ENCODE results near the gene ECT2L.
A peak's percentile ranks its signal among the peaks of the same experiment; 100 is the strongest.
"Not testable (repeated sequence)": the region's sequence is repeated elsewhere in the genome, so short reads cannot be mapped to it uniquely, and the experiment has no call there.

ECT2L gene

DNA sequence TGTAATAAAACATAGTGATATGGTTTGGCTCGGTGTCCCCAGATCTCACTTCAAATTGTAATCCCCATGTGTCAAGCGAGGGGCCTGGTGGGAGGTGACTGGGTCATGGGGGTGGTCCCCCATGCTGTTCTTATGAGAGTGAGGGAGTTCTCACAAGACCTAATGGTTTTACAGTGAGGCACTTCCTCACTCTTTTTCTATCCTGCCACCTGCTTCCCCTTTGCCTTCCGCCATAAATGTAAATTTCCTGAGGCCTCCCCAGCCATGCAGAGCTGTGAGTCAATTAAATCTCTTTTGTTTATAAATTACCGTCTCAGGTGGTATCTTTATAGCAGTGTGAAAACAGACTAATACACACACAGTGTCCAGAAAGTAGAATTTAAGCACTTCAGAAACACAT, 113.6 kb downstream of the ECT2L start:
- no peak overlapping the region for H3K4me3 ChIP-seq (ENCODE audit: low read length)
- DNase-seq (ENCODE audit: low read depth, low spot score): no peak

DNA sequence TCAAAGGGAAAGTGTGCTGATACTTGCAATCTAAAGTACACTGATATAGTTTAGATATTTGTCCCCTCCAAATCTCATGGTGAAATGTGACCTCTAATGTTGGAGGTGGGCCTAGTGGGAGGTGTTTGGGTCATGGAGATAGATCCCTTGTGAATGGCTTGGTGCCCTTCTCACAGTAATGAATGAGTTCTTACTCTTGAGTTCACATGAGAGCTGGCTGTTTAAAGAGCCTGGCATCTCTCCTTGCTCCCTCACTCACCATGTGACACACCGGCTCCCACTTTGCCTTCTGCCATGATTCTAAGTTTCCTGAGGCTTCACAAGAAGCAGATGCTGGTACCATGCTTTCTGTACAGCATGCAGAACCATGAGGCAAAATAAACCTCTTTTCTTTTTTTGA, 114.1 kb downstream of the ECT2L start:
- H3K4me3 ChIP-seq (ENCODE audit: low read length): no peak overlapping the region
- DNase-seq (ENCODE audit: low read depth, low spot score): no peak

GRCh38 chr6:138912308-138912707, 116.4 kb downstream of the ECT2L start:
- no peak for DNase-seq (ENCODE audit: low read depth, low spot score)
- H3K4me3 ChIP-seq (ENCODE audit: low read length): no peak overlapping the region

DNA sequence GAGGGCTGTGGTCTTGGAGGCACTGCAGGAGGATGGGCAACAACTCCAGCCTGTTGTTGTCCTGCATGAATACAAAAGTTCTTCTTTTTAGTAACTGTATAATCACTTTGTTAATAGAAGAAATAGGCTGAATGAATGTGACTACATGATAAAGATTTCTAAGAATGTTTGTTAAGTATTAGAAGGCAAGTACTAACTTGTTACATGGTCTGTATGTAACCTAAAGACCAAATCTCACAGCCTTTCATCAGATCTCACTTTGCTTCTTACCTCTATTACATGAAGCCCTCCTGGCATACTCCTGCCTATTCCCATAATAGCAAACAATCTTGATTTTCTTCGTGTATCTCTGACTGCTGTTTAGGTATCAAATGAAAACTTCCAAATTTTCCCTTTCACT, 118.8 kb downstream of the ECT2L start:
- H3K4me3 ChIP-seq (ENCODE audit: low read length): no peak overlapping the region
- no peak for DNase-seq (ENCODE audit: low read depth, low spot score)

DNA sequence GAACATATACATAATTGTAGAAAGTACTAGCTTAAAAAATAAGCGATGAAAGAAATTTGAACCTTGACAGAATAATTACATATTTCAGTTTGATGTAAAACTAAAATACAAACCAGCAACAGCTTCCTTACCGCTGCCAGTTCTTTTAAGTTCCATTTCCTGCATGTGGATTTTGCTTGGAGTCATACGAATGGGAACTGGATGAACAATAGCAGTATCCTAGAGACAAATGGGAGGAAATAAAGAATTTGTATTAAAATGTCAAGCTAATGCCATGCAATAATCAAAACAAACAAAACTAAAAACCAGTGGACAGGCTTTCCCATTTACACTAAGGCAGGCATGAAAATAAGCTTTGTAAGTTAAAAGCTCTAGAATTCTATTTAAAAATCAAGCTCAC, 125.0 kb downstream of the ECT2L start:
- H3K4me3 ChIP-seq (ENCODE audit: low read length): no peak overlapping the region
- DNase-seq (ENCODE audit: low read depth, low spot score): no peak

DNA sequence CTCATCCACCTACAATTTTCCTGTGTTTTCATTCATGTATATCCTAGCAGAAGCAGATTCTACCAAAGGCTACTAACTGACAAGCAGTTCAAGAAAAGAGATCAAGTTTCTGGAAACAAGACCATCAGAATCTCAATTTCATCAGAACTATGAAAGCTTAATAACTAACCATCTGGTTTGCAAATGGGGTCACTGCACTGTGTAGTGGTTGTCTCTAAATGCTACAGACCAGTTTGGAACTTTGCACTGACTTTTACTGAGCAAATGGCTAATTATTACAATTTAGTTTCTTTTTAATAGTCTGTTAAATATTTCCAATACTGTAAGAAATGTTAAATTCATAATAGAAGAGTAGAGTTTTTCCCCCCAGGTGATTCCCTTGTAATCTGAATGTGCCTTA, 127.7 kb downstream of the ECT2L start:
- no peak for DNase-seq (ENCODE audit: low read depth, low spot score)
- no peak overlapping the region for H3K4me3 ChIP-seq (ENCODE audit: low read length)

DNA sequence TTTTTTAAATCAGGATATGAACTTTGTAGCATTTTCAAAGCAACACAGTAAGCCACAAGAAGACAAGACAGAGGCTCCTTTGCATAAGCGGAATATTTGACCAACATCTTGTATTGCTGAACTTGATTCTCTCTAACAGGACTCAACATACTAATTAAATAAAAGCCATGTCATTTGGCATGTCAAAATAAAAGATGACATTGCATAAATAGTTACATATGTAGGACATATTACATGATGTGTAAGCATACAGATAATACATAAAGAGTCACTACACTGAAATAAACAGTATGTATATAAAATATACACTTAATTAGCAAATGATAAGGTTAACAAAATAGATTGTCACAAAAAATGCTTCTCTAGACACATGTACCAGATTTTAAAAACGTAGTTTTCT, 129.9 kb downstream of the ECT2L start:
- no peak overlapping the region for H3K4me3 ChIP-seq (ENCODE audit: low read length)
- no peak for DNase-seq (ENCODE audit: low read depth, low spot score)

DNA sequence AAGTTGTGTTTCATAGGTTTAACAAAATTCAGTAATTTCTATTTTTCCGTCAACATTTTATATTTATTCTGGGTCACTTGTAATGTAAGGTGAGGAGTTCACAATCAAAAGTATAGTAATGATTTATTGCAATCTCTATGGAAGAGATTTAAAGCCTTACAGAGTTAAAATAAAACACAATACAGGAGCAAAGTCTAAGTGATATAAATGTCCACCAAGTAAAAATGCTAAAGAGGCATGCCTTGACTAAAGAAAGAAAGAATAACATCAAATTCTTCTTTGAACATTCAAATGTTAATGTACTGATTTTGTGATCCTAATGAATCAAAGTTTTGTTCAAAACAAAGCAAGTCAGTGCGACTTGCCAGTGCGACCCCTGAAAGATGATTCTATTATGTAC, 130.7 kb downstream of the ECT2L start:
- no peak for DNase-seq (ENCODE audit: low read depth, low spot score)
- H3K4me3 ChIP-seq (ENCODE audit: low read length): no peak overlapping the region

- no peak overlapping the region for H3K4me3 ChIP-seq (ENCODE audit: low read length)
- no peak for DNase-seq (ENCODE audit: low read depth, low spot score)
Observed at GRCh38 chr6:138931660-138932059, 135.8 kb downstream of the ECT2L start.

DNA sequence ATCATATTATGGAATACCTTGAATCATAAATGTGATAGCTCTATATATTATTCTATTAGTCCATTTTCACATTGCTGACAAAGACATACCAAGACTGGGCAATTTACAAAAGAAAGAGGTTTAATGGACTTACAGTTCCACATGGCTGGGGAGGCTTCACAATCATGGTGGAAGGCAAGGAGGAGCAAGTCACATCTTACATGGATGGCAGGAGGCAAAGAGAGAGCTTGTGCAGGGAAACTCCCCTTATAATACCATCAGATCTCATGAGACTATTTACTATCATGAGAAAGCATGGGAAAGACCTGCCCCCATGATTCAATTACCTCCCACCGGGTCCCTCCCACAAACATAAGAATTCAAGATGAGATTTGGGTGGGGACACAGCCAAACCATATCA, 141.0 kb downstream of the ECT2L start:
- not testable (repeated sequence) for H3K4me3 ChIP-seq (ENCODE audit: low read length); DNase-seq (ENCODE audit: low read depth, low spot score)

DNA sequence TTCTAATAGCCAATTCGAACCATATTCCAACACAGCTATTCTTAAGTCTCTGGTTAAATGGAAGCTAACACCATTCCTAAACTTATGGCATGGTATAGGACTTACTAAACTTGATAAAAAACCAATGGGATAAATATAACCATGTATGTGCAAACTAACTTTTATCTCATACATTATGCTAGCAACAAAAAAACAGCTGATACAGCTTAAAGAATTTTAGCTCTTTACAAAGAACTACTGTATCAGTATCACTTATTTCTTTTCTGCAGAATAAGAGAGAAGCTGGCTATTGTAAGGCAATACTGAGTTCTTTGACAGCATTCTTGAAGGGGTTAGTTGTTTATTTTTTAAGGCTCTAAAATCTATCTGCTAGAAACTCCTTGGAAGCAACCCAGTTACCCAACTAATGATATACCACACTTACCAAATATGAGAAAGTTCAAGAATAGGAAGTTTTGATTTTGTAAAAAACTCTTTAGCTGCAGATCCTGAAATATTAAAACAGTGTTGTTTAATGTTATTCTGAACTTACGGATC, 147.3 kb downstream of the ECT2L start:
- H3K4me3 ChIP-seq (ENCODE audit: low read length): no peak overlapping the region
- no peak for DNase-seq (ENCODE audit: low read depth, low spot score)

- DNase-seq (ENCODE audit: low read depth, low spot score): no peak
- no peak overlapping the region for H3K4me3 ChIP-seq (ENCODE audit: low read length)
Observed at GRCh38 chr6:138944412-138944811, 148.5 kb downstream of the ECT2L start.

DNA sequence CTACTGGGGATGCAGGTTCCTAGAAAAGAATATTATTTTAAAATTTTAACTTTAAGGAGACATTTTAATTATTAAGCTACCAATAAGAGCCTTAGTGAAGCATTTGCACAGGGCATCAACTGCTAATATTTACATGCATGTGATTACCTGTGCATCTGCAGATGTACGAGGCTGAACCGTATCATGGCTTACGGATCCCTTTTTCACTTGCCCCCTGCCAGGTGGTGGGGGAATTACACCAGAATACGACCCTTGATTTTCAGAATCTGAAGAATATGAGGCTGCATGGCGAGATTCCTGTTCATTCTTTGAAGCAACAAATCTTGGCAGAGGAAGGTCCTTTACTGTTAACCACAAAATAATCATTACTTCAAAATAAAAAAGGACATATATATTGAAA, 149.5 kb downstream of the ECT2L start:
- peak; percentile 15 for DNase-seq (ENCODE audit: low read depth, low spot score)
- no peak overlapping the region for H3K4me3 ChIP-seq (ENCODE audit: low read length)

DNA sequence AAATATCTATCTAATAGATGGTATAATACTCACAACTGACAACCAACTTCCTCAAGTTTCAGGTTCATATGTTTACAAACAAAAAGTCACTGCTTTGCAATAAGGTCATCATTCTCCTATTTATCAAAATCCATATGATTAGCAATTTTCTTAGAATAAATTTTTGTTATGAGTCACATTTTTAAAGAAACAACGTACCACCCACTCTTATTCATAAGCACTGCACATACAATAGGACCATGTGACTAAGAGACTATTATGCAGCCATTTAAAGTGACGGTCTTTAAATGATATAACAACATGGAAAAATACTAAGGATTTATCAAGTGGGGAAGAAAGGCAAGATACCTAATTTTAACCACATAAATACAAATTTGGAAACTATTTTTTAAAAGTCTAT, 152.1 kb downstream of the ECT2L start:
- DNase-seq (ENCODE audit: low read depth, low spot score): no peak
- no peak overlapping the region for H3K4me3 ChIP-seq (ENCODE audit: low read length)

- DNase-seq (ENCODE audit: low read depth, low spot score): no peak
- no peak overlapping the region for H3K4me3 ChIP-seq (ENCODE audit: low read length)
Observed at GRCh38 chr6:138948546-138949179, 152.8 kb downstream of the ECT2L start.

- H3K4me3 ChIP-seq (ENCODE audit: low read length): no peak overlapping the region
- DNase-seq (ENCODE audit: low read depth, low spot score): no peak
Observed at GRCh38 chr6:138953451-138953850, 157.6 kb downstream of the ECT2L start.

All from Jurkat, Clone E6-1 (cell line).